OCI-LY7 (cell line): ENCODE data around the gene PLEKHA6.

Experiments used
- CTCF ChIP-seq: fragments of 200-600 bp; sonication (generic); conservative IDR thresholded peaks from 2 replicates; pipeline ENCODE4 v1.5.1; 2014; ENCODE audit warnings: mild to moderate bottlenecking, antibody characterized with exemption, low read length, moderate library complexity, mixed read lengths
- EZH2phosphoT487 ChIP-seq: fragments of 200-600 bp; sonication (generic); IDR thresholded peaks from 2 replicates; pipeline ENCODE4 v1.6.1; 2018; ENCODE audit warnings: low read depth, borderline replicate concordance, mild to moderate bottlenecking, mixed run types, antibody characterized with exemption, low read length, moderate library complexity, mixed read lengths

- TF ChIP-seq CTCF: no peak
- TF ChIP-seq EZH2phosphoT487: no peak
Observed at GRCh38 chr1:204373911-204374310, 14.2 kb upstream of the PLEKHA6 start.
